Astrocyte of the spinal cord (primary cell): ENCODE data around the gene PRR15L.
"Not testable (repeated sequence)": the region's sequence is repeated elsewhere in the genome, so short reads cannot be mapped to it uniquely, and the experiment has no call there.

Experiments used
- DNase-seq: peaks from one replicate; pipeline ENCODE4 v3.0.0; 2011; ENCODE audit warnings: low read depth, low spot score
- H3K4me3 ChIP-seq: 2 replicates; pipeline ENCODE4 v1.5.1; 2011; ENCODE audit warnings: low read depth, mild to moderate bottlenecking, low read length, moderate library complexity
- CTCF ChIP-seq: IDR thresholded peaks from 2 replicates; pipeline ENCODE4 v1.5.1; 2012; ENCODE audit warnings: low read depth, mild to moderate bottlenecking, low read length, inconsistent platforms
- in situ Hi-C: cut with HindIII; loops from 2 replicates; pipeline ENCODE4 v1.10.0; 2017; ENCODE audit warnings: low sequenced_read_pairs

The PRR15L gene

GRCh38 chr17:48002266-48002915, 44.7 kb upstream of the PRR15L start:
- no peak overlapping the region for H3K4me3 ChIP-seq
- peak; percentile 83 for DNase-seq
- in situ Hi-C loops = no loop called here
- no peak for TF ChIP-seq CTCF

GRCh38 chr17:48001657-48002056, 44.0 kb upstream of the PRR15L start:
- DNase-seq, in situ Hi-C loops, H3K4me3 ChIP-seq: not testable (repeated sequence)

- in situ Hi-C loops = no loop called here
- TF ChIP-seq CTCF = no peak
- H3K4me3 ChIP-seq = no peak overlapping the region
- no peak for DNase-seq
Measured at GRCh38 chr17:48001197-48001596, 43.5 kb upstream of the PRR15L start.

GRCh38 chr17:47999582-47999981, 41.9 kb upstream of the PRR15L start:
- in situ Hi-C loops = no loop called here
- DNase-seq = no peak
- TF ChIP-seq CTCF = no peak
- no peak overlapping the region for H3K4me3 ChIP-seq

GRCh38 chr17:47998044-47998443, 40.4 kb upstream of the PRR15L start:
- in situ Hi-C loops = no loop called here
- H3K4me3 ChIP-seq = no peak overlapping the region
- no peak for TF ChIP-seq CTCF
- DNase-seq = no peak

- TF ChIP-seq CTCF = no peak
- DNase-seq = no peak
- in situ Hi-C loops = no loop called here
Measured at GRCh38 chr17:47997586-47997985, 39.9 kb upstream of the PRR15L start.

GRCh38 chr17:47996201-47996600, 38.5 kb upstream of the PRR15L start:
- no peak overlapping the region for H3K4me3 ChIP-seq
- in situ Hi-C loops = no loop called here
- TF ChIP-seq CTCF = no peak
- no peak for DNase-seq

More at GRCh38 chr17:47997586-47997985, 39.9 kb upstream of the PRR15L start:
- H3K4me3 ChIP-seq = no peak overlapping the region
